ENCODE results near the gene TPT1.
"Not testable (repeated sequence)": the region's sequence is repeated elsewhere in the genome, so short reads cannot be mapped to it uniquely, and the experiment has no call there.

The TPT1 gene

GRCh38 chr13:45301263-45301662 lies 39.7 kb downstream of the TPT1 start:
- DNase-seq (ENCODE audit: low spot score) = no peak

- no peak for DNase-seq (ENCODE audit: low spot score)
These were observed 40.6 kb downstream of the TPT1 start for GRCh38 chr13:45300190-45300985.

- DNase-seq (ENCODE audit: low spot score) = no peak
These were observed 41.8 kb downstream of the TPT1 start for GRCh38 chr13:45299194-45299593.

GRCh38 chr13:45298550-45298949 lies 42.4 kb downstream of the TPT1 start:
- DNase-seq (ENCODE audit: low spot score) = not testable (repeated sequence)

- no peak for DNase-seq (ENCODE audit: low spot score)
These were observed 42.8 kb downstream of the TPT1 start for GRCh38 chr13:45298206-45298505.

GRCh38 chr13:45297456-45298205 lies 43.4 kb downstream of the TPT1 start:
- DNase-seq (ENCODE audit: low spot score) = no peak

- DNase-seq (ENCODE audit: low spot score) = peak; percentile 30
These were observed 44.7 kb downstream of the TPT1 start for GRCh38 chr13:45296259-45296658.

- no peak for DNase-seq (ENCODE audit: low spot score)
These were observed 45.4 kb downstream of the TPT1 start for GRCh38 chr13:45295536-45295935.

GRCh38 chr13:45292176-45292575 lies 48.8 kb downstream of the TPT1 start:
- no peak for DNase-seq (ENCODE audit: low spot score)

- DNase-seq (ENCODE audit: low spot score) = no peak
These were observed 50.9 kb downstream of the TPT1 start for GRCh38 chr13:45289936-45290563.

Data from kidney capillary endothelial cell (primary cell).